H1 (cell line): Measurements from ENCODE around the gene DELE1. TPM values are rescaled to one million over a fixed set of nuclear protein-coding genes. Genes with fewer than 3 reads are reported as not detected.

Experiments
- CTCF ChIA-PET: fragments of 300-600 bp; sonication (Branson Sonifier 250); formaldehyde crosslinking; loops from one replicate; lab custom pipeline; 2021; ENCODE audit not compliant: partially characterized antibody; lab: Charles Lee
- POLR2A ChIA-PET: fragments of 300-600 bp; sonication (Branson Sonifier 250); formaldehyde crosslinking; loops from one replicate; lab custom pipeline; 2021; ENCODE audit warnings: inconsistent platforms; ENCODE audit not compliant: partially characterized antibody; lab: Charles Lee
- DNase-seq, 2 experiments: peaks; one replicate each; pipeline versions ENCODE4 v3.0.0 to v3.0.0-alpha.2; 2010 to 2022; ENCODE audit warnings: low spot score in 2 of 2, low read depth in 1 of 2, mixed read lengths in 1 of 2
- FAIRE-seq: peaks from 2 replicates; lab custom pipeline; 2011; peaks lifted over from hg19 to GRCh38; lab: Jason Lieb, UNC
- H2AFZ ChIP-seq: 2 replicates; pipeline ENCODE4 v1.8.1; 2012; ENCODE audit warnings: low read length, inconsistent platforms
- H2AK5ac ChIP-seq: 2 replicates; pipeline ENCODE4 v1.6.1; 2013; ENCODE audit warnings: low read depth, low read length
- H2BK120ac ChIP-seq: replicated peaks from 2 replicates; pipeline ENCODE3; 2013; ENCODE audit warnings: low read depth, low read length, inconsistent platforms
- H2BK12ac ChIP-seq: 2 replicates; pipeline ENCODE4 v1.6.1; 2013; ENCODE audit warnings: low read depth, low read length
- H2BK15ac ChIP-seq: 2 replicates; pipeline ENCODE4 v1.6.1; 2013; ENCODE audit warnings: low read length
- H2BK20ac ChIP-seq: 2 replicates; pipeline ENCODE4 v1.6.1; 2013; ENCODE audit warnings: low read length
- H2BK5ac ChIP-seq: 2 replicates; pipeline ENCODE4 v1.6.1; 2013; ENCODE audit warnings: low read depth, low read length
- H3K14ac ChIP-seq: 2 replicates; pipeline ENCODE4 v1.6.1; 2013; ENCODE audit warnings: inconsistent platforms; ENCODE audit not compliant: insufficient read length
- H3K18ac ChIP-seq: 2 replicates; pipeline ENCODE4 v1.6.1; 2013; ENCODE audit warnings: low read length; ENCODE audit errors: extremely low read depth
- H3K23ac ChIP-seq: 2 replicates; pipeline ENCODE4 v1.6.1; 2013; ENCODE audit warnings: inconsistent platforms; ENCODE audit not compliant: insufficient read length
- H3K23me2 ChIP-seq: 2 replicates; pipeline ENCODE4 v1.6.1; 2013; ENCODE audit warnings: low read depth, low read length
- H3K27ac ChIP-seq: 2 replicates; pipeline ENCODE4 v1.6.1; 2011; ENCODE audit warnings: low read depth, low read length, inconsistent platforms
- H3K27me3 ChIP-seq, 4 experiments: replicated peaks in 1 of 4; 1 replicate in 1 of 4; 2 replicates in 3 of 4; pipeline versions ENCODE4 v1.6.1 to v1.8.1; 2011 to 2013; ENCODE audit warnings: low read length in 3 of 4, mild to moderate bottlenecking in 3 of 4, inconsistent platforms in 2 of 4, mixed read lengths in 2 of 4, moderate library complexity in 1 of 4; ENCODE audit not compliant: control insufficient read depth in 3 of 4, insufficient read depth in 3 of 4; ENCODE audit errors: extremely low read depth in 1 of 4
- H3K36me3 ChIP-seq, 4 experiments: 2 replicates each; pipeline versions ENCODE4 v1.6.1 to v1.8.1; 2011 to 2013; ENCODE audit warnings: mild to moderate bottlenecking in 4 of 4, low read length in 3 of 4, moderate library complexity in 2 of 4, control low read depth in 1 of 4, inconsistent platforms in 1 of 4; ENCODE audit not compliant: insufficient read depth in 4 of 4, control insufficient read depth in 2 of 4
- H3K4ac ChIP-seq: replicated peaks from 2 replicates; pipeline ENCODE3; 2013; ENCODE audit warnings: low read length, low read depth, mixed read lengths, inconsistent platforms; ENCODE audit not compliant: insufficient read length
- H3K4me1 ChIP-seq, 4 experiments: replicated peaks in 1 of 4; 1 replicate in 1 of 4; 2 replicates in 3 of 4; pipeline versions ENCODE4 v1.6.1 to v1.8.1; 2011 to 2013; ENCODE audit warnings: low read length in 3 of 4, inconsistent platforms in 2 of 4, mixed read lengths in 1 of 4; ENCODE audit not compliant: insufficient read depth in 4 of 4, control insufficient read depth in 3 of 4
- H3K4me2 ChIP-seq, 2 experiments: 2 replicates each; pipeline versions ENCODE4 v1.6.1 to v1.8.1; 2011 to 2013; ENCODE audit warnings: low read depth in 2 of 2, low read length in 2 of 2, control low read depth in 1 of 2, inconsistent platforms in 1 of 2, mild to moderate bottlenecking in 1 of 2; ENCODE audit not compliant: insufficient read depth in 1 of 2
- H3K4me3 ChIP-seq, 4 experiments: fragments of 200-600, 300-600 bp in 1 of 4; sonication (generic), shearing (Covaris generic), sonication (Bioruptor Twin) in 1 of 4; 2 replicates each; pipeline versions ENCODE4 v1.5.1 to v1.8.1; 2011 to 2016; ENCODE audit warnings: low read length in 4 of 4, low read depth in 3 of 4, control low read depth in 2 of 4, inconsistent platforms in 2 of 4, mild to moderate bottlenecking in 2 of 4, mixed read lengths in 1 of 4, moderate library complexity in 1 of 4; ENCODE audit not compliant: insufficient read depth in 2 of 4; ENCODE audit errors: extremely low read depth in 1 of 4
- H3K56ac ChIP-seq: replicated peaks from 2 replicates; pipeline ENCODE3; 2013; ENCODE audit warnings: low read depth, mild to moderate bottlenecking, mixed read lengths, low read length, inconsistent platforms; ENCODE audit not compliant: insufficient read length
- H3K79me1 ChIP-seq: 2 replicates; pipeline ENCODE4 v1.6.1; 2013; ENCODE audit warnings: low read depth, low read length, control low read depth
- H3K79me2 ChIP-seq, 2 experiments: 2 replicates each; pipeline versions ENCODE4 v1.6.1 to v1.8.1; 2012 to 2013; ENCODE audit warnings: low read length in 2 of 2, mild to moderate bottlenecking in 2 of 2, inconsistent platforms in 1 of 2; ENCODE audit not compliant: insufficient read depth in 2 of 2, control insufficient read depth in 1 of 2
- H3K9ac ChIP-seq, 4 experiments: replicated peaks in 1 of 4; 1 replicate in 1 of 4; 2 replicates in 3 of 4; pipeline versions ENCODE4 v1.6.1 to v1.8.1; 2011 to 2013; ENCODE audit warnings: low read depth in 3 of 4, low read length in 3 of 4, control low read depth in 2 of 4, mild to moderate bottlenecking in 2 of 4, moderate library complexity in 2 of 4, inconsistent platforms in 1 of 4; ENCODE audit errors: extremely low read depth in 1 of 4
- H3K9me3 ChIP-seq, 2 experiments: 2 replicates each; pipeline versions ENCODE4 v1.6.1 to v1.8.1; 2012 to 2013; ENCODE audit warnings: mild to moderate bottlenecking in 2 of 2, moderate library complexity in 2 of 2, control low read depth in 1 of 2, inconsistent platforms in 1 of 2, low read depth in 1 of 2, low read length in 1 of 2, mixed read lengths in 1 of 2; ENCODE audit not compliant: insufficient read depth in 2 of 2
- H4K20me1 ChIP-seq, 2 experiments: replicated peaks in 1 of 2; 2 replicates each; pipeline versions ENCODE3 to v1.8.1; 2011 to 2013; ENCODE audit warnings: inconsistent platforms in 2 of 2, low read length in 2 of 2, mild to moderate bottlenecking in 1 of 2; ENCODE audit not compliant: insufficient read depth in 2 of 2, control insufficient read depth in 1 of 2
- H4K5ac ChIP-seq: 2 replicates; pipeline ENCODE4 v1.6.1; 2013; ENCODE audit warnings: low read length, low read depth, mixed read lengths, inconsistent platforms; ENCODE audit not compliant: insufficient read length
- H4K8ac ChIP-seq: 2 replicates; pipeline ENCODE4 v1.8.0; 2013; ENCODE audit warnings: mild to moderate bottlenecking, moderate library complexity, low read length, inconsistent platforms; ENCODE audit not compliant: insufficient read depth; ENCODE audit errors: extremely low read depth
- H4K91ac ChIP-seq: replicated peaks from 2 replicates; pipeline ENCODE3; 2013; ENCODE audit warnings: low read length, mixed read lengths, inconsistent platforms; ENCODE audit not compliant: insufficient read length
- CREB1 ChIP-seq: IDR thresholded peaks from 2 replicates; pipeline ENCODE4 v1.6.1; 2012; ENCODE audit warnings: inconsistent platforms
- EGR1 ChIP-seq: IDR thresholded peaks from 2 replicates; pipeline ENCODE4 v1.6.1; 2011; ENCODE audit warnings: low read depth, low read length, borderline replicate concordance
- RAD21 ChIP-seq, 2 experiments: IDR thresholded peaks in 1 of 2; conservative IDR thresholded peaks in 1 of 2; 2 replicates each; pipeline ENCODE4 v1.6.1; 2011; ENCODE audit warnings: low read depth in 2 of 2, low read length in 2 of 2, improper control_type of control experiment in 1 of 2, inconsistent platforms in 1 of 2, mild to moderate bottlenecking in 1 of 2, moderate library complexity in 1 of 2
- SAP30 ChIP-seq: fragments of 300-600 bp; sonication (generic); IDR thresholded peaks from 2 replicates; pipeline ENCODE4 v1.7.1; 2012; ENCODE audit warnings: low read length, moderate library complexity, mild to moderate bottlenecking, inconsistent platforms; ENCODE audit not compliant: insufficient read depth, insufficient replicate concordance
- WGBS, 2 experiments: shearing (Covaris generic) in 1 of 2; methylation state at CpG; one replicate each; pipeline versions ENCODE4 v1.1.6 to v1.1.7; 2013 to 2015; ENCODE audit warnings: low lambda C conversion rate in 2 of 2, mixed read lengths in 2 of 2, inconsistent platforms in 1 of 2, low coverage in 1 of 2, missing lambda C conversion rate in 1 of 2; ENCODE audit not compliant: insufficient replicate concordance in 2 of 2, insufficient coverage in 1 of 2, insufficient read length in 1 of 2; ENCODE audit errors: extremely low coverage in 1 of 2, missing lambda C conversion rate in 1 of 2; 5-methylcytosine and 5-hydroxymethylcytosine counted together
- polyA plus RNA-seq, 7 experiments: library from polyadenylated mRNA; depleted of rRNA in 3 of 7; stranded (reverse) in 5 of 7; unstranded in 2 of 7; fragments of >200 nt in 5 of 7; fragments of 200-250 nt in 2 of 7; gene quantifications; 1 replicate in 5 of 7; 2 replicates in 1 of 7; 4 replicates in 1 of 7; pipeline versions ENCODE4 v1.2.1 to v1.2.3, GENCODE V29; 2011 to 2013; ENCODE audit warnings: missing spikeins in 2 of 7, mixed read lengths in 2 of 7
- total RNA-seq: library from RNA; stranded (reverse); fragmentation: NEBNext Ultra II Directional; extraction: Animal tissue kit (Norgen Biotek cat#: 25700); gene quantifications from 2 replicates; pipeline ENCODE4 v1.2.1, GENCODE V29; 2021
- TF ChIP-seq, protein P1 (sequence below), 3 experiments: IDR thresholded peaks; 1 replicate in 2 of 3; 2 replicates in 1 of 3; pipeline versions ENCODE4 v1.5.1 to v1.6.1; 2011; ENCODE audit warnings: low read length in 3 of 3, mild to moderate bottlenecking in 3 of 3, inconsistent platforms in 2 of 3, low read depth in 1 of 3, moderate library complexity in 1 of 3; ENCODE audit not compliant: insufficient read depth in 1 of 3; ENCODE audit errors: control extremely low read depth in 1 of 3
- TF ChIP-seq, protein P2 (sequence below): IDR thresholded peaks from 2 replicates; pipeline ENCODE4 v1.6.1; 2012; ENCODE audit warnings: inconsistent platforms

The DELE1 gene
- total and polyA plus RNA-seq, 2 of the 8 experiments (the other 6 are each of a cell fraction or from before 2014, with no cell fraction given), result 61.4 to 114 TPM

DNA sequence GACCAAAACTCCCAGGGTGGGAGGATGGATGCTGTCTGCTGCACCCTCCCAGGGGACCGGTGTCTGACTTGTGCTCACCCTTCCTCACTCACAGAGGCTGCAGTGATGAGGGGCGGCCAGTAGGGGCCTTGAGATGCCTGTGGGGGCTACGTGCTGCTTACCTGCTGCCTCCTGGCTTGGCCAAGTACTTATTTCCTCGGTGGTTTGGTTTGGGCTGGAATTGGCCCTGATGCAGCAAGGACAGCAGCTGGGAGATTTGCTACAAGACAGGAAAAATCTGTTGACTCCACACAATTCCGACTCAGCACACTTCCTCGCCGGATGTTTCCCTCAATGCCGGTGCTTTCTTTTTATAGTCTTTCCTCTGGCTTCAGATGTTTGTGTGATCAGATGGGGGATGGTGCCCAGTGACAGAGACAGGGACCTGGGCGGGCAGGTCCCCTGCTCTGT, 27.7 kb downstream of the DELE1 start:
- DNase-seq, result peak; percentile 50 to 82
- Histone ChIP-seq H3K23ac (no peak overlapping the region), H4K8ac (peak overlapping the region; percentile 19; the same call in 1 of the 2 replicates), H3K79me2 (no peaks in the 10 kb centered on the region), H3K27ac (no peak overlapping the region), H2BK12ac (no peak overlapping the region), H4K5ac (no peak overlapping the region), H3K56ac (no peak overlapping the region), H3K36me3 (no peaks in the 10 kb centered on the region), H3K4me3 (no peak overlapping the region), H3K79me1 (no peaks in the 10 kb centered on the region), H4K20me1 (no peaks in the 10 kb centered on the region), H3K4me2 (no peak overlapping the region), H2BK5ac (no peak overlapping the region), H3K9ac (no peak overlapping the region), H3K4ac (no peak overlapping the region), H3K23me2 (no peaks in the 10 kb centered on the region), H2BK120ac (no peak overlapping the region), H3K27me3 (no peaks in the 10 kb centered on the region; a peak in 1 of 7 replicates), H3K14ac (no peak overlapping the region), H4K91ac (no peak overlapping the region), H3K4me1 (peaks cover 0 to 3% (median under 1%) of the 10 kb centered on the region in 4 experiments; a peak in 3 of 7 replicates), H2AK5ac (no peak overlapping the region), H2AFZ (no peak overlapping the region), H2BK15ac (no peak overlapping the region), H3K18ac (no peak overlapping the region), H2BK20ac (no peak overlapping the region), H3K9me3 (no peaks in the 10 kb centered on the region)
- CTCF ChIA-PET, result interaction anchor here (0.7 to 13.3 kb wide), 26 partner anchors 9 to 470 kb away, joined by 3 to 324 read pairs (median 4); partner anchors contain the start of genes DELE1 and RNF14
- peak; percentile 95 for FAIRE-seq
- TF ChIP-seq EGR1, result no peak
- TF ChIP-seq CREB1, result peak; percentile 69; the same call in 1 of the 2 replicates
- TF ChIP-seq SAP30, result no peak
- peak; percentile 45 to 63 for TF ChIP-seq RAD21 (IDR thresholded peaks at IDR 0.05 in 1 of 2, conservative IDR thresholded peaks at IDR 0.05 in 1 of 2; ENCODE audit: low read depth in 2 of 2, low read length in 2 of 2)
- TF ChIP-seq, protein P1, sequence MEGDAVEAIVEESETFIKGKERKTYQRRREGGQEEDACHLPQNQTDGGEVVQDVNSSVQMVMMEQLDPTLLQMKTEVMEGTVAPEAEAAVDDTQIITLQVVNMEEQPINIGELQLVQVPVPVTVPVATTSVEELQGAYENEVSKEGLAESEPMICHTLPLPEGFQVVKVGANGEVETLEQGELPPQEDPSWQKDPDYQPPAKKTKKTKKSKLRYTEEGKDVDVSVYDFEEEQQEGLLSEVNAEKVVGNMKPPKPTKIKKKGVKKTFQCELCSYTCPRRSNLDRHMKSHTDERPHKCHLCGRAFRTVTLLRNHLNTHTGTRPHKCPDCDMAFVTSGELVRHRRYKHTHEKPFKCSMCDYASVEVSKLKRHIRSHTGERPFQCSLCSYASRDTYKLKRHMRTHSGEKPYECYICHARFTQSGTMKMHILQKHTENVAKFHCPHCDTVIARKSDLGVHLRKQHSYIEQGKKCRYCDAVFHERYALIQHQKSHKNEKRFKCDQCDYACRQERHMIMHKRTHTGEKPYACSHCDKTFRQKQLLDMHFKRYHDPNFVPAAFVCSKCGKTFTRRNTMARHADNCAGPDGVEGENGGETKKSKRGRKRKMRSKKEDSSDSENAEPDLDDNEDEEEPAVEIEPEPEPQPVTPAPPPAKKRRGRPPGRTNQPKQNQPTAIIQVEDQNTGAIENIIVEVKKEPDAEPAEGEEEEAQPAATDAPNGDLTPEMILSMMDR (IDR thresholded peaks at IDR 0.05; ENCODE audit: control extremely low read depth in 1 of 3, insufficient read depth in 1 of 3, low read depth in 1 of 3, low read length in 3 of 3), result peak; percentile 80 to 98 (median 93)
- TF ChIP-seq, protein P2, sequence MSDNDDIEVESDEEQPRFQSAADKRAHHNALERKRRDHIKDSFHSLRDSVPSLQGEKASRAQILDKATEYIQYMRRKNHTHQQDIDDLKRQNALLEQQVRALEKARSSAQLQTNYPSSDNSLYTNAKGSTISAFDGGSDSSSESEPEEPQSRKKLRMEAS, result peak; percentile 52; the same call in 1 of the 2 replicates
- POLR2A ChIA-PET, result interaction anchor here (0.8 to 2.3 kb wide), 3 partner anchors 9 to 18 kb away, joined by 3 to 4 read pairs (median 3); partner anchors contain the start of gene RNF14
- 49% methylated on average over 9 of the region's 9 CpGs; no CpG with 5 or more reads in 1 of the 2 experiments for WGBS, 2 experiments
